Measurements from ENCODE around the gene ARL14EPL.

DNA sequence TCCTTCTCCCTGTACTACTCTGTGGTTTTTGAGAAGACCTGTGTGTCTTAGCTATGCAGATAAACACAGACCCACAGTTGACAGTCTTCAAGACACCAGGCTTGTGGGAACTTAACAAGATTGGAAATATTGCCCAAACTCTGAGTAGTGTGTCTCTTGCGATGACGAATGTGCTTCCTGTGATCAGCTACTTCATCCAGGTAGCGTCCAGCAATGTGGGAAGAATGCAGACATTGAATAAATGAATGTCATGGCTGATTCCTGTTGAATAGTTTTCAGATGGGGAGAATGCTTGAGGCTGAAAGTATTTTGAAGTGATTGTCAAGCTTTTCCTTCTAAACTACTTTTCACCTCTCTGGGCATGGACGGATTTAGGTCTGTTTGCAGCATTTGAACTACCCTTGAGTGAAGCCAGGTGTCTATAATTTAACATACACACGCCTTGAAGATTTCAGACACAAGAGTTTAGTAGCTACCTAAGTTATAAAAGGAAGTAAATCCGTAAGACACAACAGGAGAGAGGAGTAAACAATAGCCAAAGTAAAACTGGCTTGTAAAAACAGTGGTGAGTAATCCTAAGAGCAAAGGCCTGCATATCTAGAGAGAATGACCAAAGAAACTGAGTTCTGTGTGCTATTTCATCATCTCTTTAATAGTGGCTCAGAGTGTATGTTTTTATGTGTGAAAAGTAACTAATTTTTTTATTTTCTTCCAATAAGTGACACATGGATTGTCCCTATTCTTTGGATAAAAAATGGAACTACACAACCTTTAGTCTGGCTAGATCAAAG lies 30.0 kb upstream of the ARL14EPL start:
- no peak for TF ChIP-seq POLR2A (IDR thresholded peaks at IDR 0.05; ENCODE audit: low read depth, low read length)
- TF ChIP-seq, protein P1, sequence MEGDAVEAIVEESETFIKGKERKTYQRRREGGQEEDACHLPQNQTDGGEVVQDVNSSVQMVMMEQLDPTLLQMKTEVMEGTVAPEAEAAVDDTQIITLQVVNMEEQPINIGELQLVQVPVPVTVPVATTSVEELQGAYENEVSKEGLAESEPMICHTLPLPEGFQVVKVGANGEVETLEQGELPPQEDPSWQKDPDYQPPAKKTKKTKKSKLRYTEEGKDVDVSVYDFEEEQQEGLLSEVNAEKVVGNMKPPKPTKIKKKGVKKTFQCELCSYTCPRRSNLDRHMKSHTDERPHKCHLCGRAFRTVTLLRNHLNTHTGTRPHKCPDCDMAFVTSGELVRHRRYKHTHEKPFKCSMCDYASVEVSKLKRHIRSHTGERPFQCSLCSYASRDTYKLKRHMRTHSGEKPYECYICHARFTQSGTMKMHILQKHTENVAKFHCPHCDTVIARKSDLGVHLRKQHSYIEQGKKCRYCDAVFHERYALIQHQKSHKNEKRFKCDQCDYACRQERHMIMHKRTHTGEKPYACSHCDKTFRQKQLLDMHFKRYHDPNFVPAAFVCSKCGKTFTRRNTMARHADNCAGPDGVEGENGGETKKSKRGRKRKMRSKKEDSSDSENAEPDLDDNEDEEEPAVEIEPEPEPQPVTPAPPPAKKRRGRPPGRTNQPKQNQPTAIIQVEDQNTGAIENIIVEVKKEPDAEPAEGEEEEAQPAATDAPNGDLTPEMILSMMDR (IDR thresholded peaks at IDR 0.05; ENCODE audit: extremely low read depth in 1 of 2, insufficient read depth in 1 of 2, low read depth in 1 of 2, low read length in 2 of 2): no peak
- TF ChIP-seq EZH2 (IDR thresholded peaks at IDR 0.05; ENCODE audit: borderline replicate concordance, low read depth, low read length, severe bottlenecking): no peak
- no peak for TF ChIP-seq JUN (IDR thresholded peaks at IDR 0.05; ENCODE audit: borderline replicate concordance, insufficient read depth, insufficient read length, low read depth)
- TF ChIP-seq FOS (IDR thresholded peaks at IDR 0.05; ENCODE audit: borderline replicate concordance, insufficient read depth, low read length): no peak
- TF ChIP-seq POLR2AphosphoS5 (IDR thresholded peaks at IDR 0.05; ENCODE audit: insufficient read depth, low read depth, low read length): no peak
